Activated gamma-delta T cell treated with Interleukin-2 at 50 U/mL for 16 hours (primary cell): ENCODE results near the gene AVPI1.
"Not testable (repeated sequence)": the region's sequence is repeated elsewhere in the genome, so short reads cannot be mapped to it uniquely, and the experiment has no call there.

Source experiments
- DNase-seq: peaks from one replicate; pipeline ENCODE4 v3.0.0-alpha.2; 2020

AVPI1 gene

DNA sequence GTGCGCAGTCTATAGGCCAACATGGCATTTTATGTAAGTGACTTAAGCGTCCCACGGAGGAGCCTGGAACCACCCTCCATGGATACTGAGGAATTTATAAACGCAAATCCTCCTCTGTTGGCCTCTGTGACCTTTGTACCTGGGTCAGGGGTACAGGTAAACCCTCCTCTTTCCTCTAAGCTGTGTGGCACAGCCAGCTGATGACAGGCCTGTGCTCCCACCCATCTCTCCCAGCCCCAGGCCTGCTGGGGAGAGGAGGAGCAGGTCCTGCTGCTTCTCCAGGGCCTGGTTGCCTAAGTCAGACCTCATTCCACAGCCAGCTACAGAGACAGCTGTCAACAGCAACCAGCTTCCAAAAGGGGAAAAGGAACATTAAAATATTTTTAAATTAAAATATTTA lies 5.0 kb downstream of the AVPI1 start:
- no peak for DNase-seq

DNA sequence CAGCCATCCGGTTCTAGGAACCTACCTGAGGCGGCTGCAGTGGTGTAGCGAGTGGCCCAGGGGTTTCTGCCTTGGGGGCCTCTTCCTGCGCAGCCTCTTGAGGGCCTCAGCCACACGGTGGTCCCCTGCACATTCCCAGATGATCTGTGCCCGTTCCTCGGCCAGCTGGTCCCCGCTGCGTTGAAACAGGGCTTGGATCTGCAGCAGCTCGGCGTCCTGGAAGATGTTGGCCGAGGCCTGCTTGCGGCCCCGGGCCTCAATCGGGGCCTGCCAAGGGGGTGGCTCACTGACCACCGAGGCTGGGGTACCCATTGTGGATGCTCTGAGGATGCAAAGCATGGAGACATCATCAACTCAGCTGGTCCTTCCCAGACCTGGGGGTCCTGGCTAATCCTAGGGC lies 7.4 kb downstream of the AVPI1 start:
- DNase-seq: no peak

DNA sequence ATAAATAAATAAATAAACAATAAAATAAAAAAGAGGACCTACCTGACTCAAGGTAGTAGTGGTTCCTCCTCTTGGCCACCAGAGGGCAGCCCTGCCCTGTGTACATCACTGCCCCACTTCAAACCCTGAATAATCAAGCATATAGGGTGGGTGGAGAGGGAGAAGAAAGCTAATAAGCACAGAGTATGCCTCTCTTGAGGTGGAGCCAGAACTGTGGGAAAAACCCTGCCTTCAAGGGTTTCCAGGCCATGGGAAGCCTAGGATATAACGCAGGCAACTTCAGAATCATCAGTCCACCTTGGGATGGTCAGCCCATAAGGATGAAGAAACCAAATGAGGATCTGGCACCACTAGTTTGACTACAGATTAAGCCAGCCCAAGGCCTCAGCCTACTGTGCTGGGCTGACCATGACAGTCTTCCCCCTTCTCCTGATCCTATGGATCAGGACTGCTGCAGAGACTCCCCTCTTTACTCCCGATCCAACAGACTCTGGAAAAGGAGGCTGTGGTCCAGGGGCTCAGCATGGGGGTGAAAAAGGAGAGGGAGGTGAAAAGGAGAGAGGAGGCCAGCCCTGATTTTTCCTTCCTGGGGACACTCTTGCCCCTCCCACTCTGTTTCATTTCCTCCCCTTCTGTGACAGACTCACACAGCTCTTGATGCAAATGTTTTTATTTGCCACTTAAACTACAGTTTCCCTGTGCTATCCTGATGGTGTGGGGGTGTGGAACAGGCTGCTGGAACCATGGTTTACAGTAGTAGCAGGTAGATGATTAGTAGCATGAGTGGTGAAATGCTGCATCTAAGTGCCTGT lies 10.1 kb downstream of the AVPI1 start:
- peak; percentile 46 for DNase-seq

DNA sequence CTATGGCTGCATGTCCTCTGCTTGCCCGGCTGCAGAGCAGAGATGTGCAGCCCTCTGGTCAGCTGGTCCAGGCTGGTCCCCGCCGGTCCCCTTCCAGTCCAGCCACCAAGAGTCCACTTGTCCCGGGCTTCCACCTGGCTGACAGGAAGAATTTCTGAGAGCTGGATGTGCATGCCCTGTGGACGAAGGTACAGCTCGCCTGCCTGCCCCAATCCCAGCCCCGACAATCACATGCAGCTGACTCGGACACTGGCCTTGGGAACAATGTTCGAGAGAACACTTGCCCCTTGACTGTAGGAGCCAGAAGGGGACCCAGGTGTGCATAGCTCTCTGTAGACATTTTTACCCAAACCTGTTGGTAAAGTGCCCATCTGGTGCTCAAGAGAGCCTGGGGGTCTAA lies 11.8 kb downstream of the AVPI1 start:
- no peak for DNase-seq

DNA sequence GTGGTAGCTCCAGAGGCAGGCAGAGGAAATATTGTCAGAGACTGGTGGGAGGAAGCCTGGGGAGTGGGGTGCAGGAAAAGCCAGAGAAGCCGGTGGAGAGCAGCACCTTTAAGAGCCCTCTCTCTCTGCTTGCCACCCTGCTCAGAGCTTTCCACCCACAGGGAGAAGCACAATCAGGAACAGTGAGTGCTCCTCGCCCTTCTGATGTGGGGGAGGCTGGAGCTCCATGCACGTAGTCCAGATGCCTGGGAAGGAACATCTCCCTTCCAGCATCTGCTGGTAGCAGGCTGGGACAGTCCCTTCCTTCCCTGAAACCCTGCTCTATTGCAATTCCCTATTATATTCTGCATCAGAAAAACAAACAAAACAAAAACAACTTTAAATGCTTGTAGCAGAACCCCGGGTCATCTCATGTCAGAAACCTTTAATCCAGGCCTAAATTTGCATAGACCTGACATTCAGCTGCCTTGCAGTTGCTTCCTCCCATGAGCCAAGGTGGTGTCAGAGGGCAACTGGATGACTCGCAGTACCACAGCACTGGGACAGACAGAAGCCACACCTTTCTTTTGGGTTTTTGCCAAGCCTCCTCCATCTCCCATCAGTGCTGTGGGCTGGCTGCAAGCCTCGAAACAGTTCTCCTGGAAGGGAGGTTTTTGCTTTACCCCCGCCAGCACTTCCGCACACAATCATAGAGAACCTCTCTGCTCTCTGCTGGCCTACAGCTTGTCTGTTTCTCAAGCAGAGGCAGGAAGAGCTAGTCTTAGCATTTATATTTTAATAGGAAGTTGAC lies 13.1 kb downstream of the AVPI1 start:
- no peak for DNase-seq

DNA sequence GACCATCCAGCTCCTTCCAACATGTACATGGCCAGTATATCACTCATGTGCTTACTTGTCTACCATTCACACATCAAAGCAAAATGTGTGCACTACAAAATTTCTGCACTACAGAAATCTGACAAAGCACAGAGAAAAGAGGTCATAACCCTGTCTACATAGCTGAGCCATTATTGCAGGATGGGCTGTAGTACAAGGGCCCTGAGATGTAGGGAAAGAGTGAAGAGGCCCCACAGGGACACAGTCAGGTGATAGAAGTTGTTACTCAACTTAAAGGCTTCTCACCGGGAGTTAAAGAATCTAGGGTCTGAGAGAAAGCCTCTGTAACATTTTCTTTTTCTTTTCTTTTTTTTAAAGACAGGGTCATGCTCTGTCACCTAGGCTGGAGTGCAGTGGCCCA lies 17.5 kb downstream of the AVPI1 start:
- DNase-seq: no peak

DNA sequence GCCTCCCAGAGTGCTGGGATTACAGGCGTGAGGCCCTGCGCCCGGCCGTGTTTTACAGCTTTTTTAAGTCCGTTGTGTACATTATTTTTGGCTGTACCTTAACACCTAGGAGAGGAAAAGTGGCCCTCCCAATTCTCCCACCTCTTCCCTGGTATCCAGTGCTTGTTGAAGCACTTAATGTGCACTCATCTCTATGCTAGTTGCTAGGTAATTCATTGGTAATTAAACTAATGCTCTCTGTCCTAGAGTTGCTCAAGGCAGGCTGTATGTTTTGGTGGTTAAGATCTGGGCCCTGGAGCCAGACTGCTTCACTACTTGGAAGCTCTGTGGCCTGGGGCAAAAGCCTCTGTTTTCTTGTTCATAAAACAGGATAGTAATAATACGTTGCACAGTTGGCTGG lies 19.6 kb downstream of the AVPI1 start:
- DNase-seq: no peak

DNA sequence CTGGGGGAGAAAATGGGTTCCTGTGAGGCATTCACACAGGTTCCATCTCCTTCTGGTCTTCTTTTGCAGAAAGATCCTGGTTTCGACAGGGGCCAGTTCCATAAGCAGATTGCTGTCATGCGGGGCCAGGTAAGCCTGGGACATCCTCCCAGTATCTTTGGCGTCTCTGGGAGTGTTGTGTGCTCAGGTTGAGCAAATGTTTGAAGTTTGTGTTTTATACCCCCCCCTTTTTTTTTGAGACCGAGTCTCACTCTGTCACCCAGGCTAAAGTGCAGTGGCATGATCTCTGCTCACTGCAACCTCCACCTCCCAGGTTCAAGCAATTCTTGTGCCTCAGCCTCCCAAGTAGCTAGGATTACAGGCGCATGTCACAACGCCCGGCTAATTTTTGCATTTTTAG lies 20.0 kb downstream of the AVPI1 start:
- DNase-seq: no peak

DNA sequence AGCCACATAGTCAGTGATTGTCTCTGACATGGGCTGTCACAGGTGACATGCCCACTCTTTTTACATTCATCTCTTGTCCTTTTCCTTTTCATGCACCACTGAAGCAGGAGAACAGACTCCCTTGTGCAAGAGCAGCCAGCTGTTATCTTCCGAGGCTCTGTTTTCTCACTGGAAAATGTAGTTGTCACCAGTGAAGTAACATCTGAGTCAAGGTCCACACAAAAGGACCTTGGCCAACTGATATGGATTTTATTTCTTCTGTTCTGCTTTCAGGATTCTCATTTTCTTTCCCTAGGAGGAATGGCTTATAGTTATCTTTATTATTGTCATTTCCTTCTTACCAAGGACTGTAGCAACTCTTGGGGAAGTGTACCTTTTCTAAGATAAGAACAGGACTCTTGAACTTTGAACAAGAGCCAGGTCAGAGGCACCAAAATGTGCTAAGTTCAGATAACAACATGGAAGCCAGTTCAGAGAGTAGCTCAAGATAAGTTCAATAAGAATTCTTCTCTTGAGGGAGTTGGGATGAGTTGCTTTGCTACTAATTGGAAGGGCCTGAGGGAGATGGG lies 22.7 kb downstream of the AVPI1 start:
- DNase-seq: no peak

DNA sequence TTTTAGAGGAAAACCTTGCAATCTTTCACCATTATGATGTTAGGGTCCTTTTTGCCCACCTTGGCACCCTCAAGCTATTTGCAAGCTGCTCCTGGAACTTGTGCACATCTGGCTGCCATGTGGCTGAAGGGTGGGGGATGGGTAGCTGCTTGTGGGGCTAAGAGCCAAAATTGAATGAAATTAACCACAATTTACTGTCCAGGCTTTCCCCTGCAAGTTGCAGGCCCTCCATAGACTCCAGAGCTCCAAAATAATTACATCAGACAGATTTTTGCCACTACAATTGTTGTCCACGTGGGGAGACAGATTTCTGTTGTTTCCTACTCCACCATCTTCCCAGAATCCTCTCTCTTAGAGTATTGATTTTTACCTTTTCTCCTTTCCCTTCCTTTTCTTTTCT lies 27.5 kb downstream of the AVPI1 start:
- DNase-seq: no peak

DNA sequence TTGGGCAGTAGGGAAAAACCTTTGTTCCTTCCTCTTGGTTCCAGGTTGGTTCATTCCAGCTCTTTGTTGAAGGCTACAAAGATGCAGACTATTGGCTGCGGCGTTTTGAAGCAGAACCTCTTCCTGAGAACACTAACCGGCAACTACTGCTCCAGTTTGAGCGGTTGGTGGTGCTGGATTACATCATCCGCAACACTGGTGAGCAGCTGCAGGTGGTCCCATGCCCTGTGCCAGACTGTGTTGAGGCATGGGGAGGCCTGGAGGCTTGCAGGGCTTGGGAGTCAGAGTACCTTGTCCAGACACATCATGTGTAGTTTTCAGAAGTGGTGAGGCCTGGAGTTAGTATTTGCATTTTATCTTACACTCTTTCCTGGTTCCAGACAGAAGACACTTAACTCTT lies 30.3 kb downstream of the AVPI1 start:
- no peak for DNase-seq

DNA sequence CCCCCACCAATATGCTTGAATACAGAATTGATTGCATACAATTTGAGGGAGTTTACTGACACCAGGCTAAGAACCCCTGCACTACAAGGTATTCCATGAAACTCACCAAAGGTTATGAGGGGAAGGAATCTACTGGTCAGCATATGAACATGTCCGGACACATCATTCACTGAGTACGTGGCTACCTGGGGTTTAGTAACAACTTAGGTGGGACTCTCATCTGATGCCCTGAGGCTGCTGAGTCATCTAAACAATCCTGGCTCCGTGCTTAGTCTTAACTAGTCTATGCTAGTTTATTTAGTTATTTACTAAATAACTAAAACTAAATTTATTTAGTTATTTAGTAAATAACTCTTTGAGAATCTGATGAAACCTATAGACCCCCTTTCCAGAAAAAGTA lies 35.3 kb downstream of the AVPI1 start:
- DNase-seq: no peak

DNA sequence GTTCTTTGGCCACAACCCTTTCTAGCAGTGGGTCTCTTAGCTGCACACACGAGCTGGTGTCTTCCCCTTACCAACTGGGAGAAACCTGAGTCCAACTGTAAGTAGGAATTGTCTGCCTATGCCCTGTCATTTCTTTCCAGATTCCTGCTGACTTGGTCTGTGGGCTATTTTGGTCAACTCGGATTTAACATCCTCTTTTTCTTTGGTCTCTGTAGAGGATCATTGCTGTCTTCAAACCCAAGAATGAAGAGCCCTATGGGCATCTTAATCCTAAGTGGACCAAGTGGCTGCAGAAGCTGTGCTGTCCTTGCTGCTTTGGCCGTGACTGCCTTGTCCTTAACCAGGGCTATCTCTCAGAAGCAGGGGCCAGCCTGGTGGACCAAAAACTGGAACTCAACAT lies 36.3 kb downstream of the AVPI1 start:
- DNase-seq: no peak

DNA sequence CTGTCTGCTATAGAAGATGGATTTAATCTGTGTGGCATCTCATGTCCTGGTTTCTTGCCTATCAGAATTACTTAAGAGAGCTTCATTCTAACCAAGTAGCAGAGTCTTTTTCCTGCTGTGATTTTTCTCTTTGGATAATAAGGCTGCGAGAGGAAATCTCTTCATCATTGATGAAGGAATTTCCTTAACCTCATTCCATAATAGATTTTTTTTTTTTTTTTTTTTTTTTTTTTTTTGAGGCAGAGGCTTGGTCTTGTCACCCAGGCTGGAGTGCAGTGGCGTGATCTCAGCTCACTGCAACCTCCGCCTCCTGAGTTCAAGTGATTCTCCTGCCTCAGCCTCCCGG lies 37.7 kb downstream of the AVPI1 start:
- DNase-seq: not testable (repeated sequence)

DNA sequence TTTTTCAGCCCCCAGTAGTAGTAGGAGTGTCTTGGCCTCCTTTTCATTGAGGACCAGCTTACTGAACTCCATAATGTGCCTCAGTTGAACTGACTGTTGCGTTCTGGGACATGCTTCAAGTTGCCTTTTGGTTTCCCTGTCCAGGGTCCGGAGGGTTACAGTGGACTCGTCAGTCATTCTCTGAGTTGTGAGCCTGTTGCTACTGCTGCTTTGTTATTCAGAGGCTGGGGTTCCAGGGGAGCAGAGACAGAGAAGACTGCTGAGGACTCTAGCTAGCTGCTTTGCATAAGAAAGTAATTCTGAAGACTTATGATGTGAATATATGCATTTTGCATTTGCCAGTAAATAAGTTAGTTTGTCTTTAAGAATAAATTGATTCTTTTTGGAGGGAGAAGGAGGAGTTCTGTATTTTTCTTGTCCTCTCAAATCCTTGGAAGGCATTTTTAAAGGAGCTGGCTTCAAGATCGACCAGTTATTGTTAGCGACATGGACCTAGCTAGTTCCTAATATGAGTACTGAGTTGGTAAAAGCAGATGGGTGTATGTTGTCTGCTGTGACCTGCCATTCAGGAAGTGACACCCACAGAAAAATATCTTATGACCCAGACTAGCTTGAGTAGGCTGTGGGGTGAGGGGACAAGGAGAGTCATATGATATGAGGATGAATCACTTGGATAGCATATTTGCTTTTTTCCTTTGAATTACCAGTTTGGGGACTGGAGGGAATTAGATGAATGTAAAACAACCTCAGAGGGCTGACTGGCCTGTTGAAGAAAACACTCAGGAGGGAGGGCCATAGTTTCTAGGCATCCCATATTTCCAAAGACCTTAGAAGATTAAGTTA lies 38.3 kb downstream of the AVPI1 start:
- peak; percentile 36 for DNase-seq

DNA sequence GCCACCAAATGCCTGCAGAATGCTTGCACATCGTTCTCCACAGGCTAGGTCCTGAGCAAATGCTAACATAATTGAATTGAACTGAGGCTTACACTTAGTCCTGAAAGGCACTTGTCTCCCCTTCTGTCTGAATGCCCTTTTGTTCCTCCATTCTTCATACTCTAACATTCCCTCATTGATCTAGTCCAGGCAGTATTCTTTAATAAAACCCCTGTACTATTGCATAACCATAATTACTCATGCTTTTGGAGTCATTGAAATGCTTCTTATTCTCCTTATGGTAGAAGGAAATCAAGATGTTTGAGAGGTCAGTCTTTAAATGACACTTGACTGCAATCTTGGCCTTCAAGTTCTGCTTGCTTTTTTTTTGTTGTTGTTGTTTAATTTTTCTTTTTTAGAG lies 39.5 kb downstream of the AVPI1 start:
- DNase-seq: no peak

DNA sequence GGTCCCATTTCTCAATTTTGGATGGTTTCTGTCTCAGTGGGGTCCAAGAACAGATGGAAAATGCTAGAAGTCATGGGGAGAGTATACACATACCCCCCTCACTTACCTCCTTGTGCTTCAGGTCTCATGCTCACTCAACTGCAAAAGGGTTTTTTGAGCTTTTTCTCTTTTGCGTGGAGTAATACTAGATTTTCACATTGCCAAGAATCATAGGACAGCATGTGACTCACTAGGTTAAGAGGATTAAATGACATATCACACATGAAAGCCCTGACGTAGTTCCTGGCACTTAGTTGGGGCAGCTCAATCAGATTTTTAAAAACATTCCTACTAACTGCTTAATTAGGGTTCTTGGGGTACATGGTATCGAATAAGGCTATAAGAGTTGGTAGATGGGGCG lies 42.1 kb downstream of the AVPI1 start:
- DNase-seq: no peak

DNA sequence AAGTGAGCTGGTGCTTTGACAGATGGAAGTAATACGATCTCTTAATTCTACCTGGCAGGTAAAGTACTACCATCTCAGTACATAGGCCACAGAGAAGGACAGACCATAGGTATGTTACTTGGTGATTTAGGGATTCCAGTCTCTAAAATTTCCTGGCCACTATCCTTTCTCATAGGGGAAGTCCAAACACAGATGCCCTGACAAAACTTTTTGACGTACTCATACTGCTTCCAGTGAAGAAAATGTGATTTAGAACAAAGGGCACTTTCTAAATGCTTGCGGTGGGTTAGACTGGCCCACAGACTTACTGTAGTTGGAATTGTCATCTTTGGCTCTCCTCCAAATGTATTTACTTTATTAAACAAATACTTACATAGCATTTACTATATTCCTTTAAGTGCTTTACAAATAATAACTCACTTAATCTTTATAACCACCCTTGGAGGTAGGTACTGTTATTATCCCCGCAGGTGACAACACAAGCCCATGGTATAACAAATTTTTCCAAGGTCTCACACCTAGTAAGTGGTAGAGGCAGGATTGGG lies 43.5 kb downstream of the AVPI1 start:
- DNase-seq: no peak

DNA sequence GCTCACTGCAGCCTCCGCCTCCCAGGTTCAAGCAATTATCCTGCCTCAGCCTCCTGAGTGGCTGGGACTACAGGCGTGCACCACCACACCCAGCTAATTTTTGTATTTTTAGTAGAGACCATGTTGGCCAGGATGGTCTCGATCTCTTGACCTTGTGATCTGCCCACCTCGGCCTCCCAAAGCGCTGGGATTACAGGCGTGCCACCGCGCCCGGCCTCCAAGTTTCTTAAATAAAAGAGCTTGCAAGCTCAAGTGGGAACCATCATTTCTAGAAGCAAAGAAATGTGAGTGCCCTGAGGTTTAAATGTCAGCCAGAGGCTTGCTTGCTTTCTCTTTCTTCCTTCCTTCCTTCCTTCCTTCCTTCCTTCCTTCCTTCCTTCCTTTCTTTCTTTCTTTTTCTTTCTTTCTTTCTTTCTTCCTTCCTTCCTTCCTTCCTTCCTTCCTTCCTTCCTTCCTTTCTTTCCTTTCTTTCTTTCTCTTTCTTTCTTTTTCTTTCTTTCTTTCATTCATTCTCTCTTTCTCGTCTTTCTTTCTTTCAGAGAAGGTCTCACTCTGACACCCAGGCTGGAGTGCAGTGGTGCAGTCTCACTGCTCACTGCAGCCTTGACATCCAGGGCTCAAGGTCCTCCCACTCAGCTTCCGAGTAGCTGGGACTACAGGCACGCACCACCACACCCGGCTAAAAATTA lies 44.4 kb downstream of the AVPI1 start:
- DNase-seq: not testable (repeated sequence)

DNA sequence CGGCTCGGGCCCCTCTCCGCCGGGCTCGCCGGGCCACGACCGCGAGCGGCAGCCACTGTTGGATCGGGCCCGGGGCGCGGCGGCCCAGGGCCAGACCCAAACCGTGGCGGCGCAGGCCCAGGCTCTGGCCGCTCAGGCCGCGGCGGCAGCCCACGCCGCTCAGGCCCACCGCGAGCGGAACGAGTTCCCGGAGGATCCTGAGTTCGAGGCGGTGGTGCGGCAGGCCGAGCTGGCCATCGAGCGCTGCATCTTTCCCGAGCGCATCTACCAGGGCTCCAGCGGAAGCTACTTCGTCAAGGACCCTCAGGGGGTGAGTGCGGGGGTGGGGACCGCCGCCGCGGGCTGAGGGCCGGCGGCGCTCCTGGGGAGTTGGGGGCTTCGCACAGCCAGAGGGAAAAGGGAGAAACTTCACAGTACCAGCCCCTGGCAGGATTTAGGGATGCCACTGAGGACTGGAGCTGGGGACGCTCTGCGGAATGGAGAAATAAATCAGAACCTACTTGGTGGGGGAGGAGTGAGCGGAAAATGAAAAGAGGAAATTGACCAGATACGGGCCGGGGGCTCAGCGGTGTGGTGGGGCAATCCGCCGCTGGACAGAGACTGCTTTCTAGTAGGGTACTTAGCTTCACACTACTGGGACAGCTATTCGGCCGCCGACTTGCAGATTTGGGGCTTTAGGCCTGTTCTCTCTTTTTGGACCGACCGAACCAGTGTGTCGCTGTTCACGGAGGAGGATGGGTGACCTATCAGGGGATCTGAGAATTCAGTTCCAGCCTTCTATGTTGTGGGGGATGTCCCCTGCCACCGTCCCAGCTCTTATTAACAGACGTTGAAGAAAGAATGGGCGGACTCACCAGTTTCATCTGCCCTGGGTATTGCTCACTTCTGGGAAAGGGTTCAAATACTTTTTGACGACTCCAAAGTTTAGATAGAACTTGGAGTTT lies 45.9 kb downstream of the AVPI1 start:
- peak; percentile 3 for DNase-seq
